K562 (cell line): ENCODE measurements around the gene FRRS1L. TPM values are rescaled to one million over a fixed set of nuclear protein-coding genes. Genes with fewer than 3 reads are reported as not detected.

ENCODE experiments used
- ATF3 ChIP-seq, 2 experiments: fragments of 450-650 bp in 1 of 2; sonication (generic) in 1 of 2; formaldehyde crosslinking in 1 of 2; IDR thresholded peaks in 1 of 2; conservative IDR thresholded peaks in 1 of 2; 2 replicates each; pipeline versions ENCODE4 v1.6.1 to v1.8.1; 2016 to 2023; ENCODE audit warnings: mild to moderate bottlenecking in 2 of 2, moderate library complexity in 2 of 2, inconsistent platforms in 1 of 2, missing genetic modification reagents in 1 of 2
- ELF1 ChIP-seq: fragments of 200-800 bp; sonication (Bioruptor generic); IDR thresholded peaks from 2 replicates; pipeline ENCODE4 v1.6.1; 2016; ENCODE audit warnings: missing genetic modification characterization, missing compliant biosample characterization
- FOSL1 ChIP-seq: fragments of 200-800 bp; sonication (Bioruptor generic); conservative IDR thresholded peaks from 2 replicates; pipeline ENCODE4 v1.6.1; 2016; ENCODE audit warnings: missing genetic modification characterization, missing compliant biosample characterization
- HDAC8 ChIP-seq: fragments of 450-650 bp; IDR thresholded peaks from 2 replicates; pipeline ENCODE4 v1.6.1; 2016; ENCODE audit warnings: mild to moderate bottlenecking, missing genetic modification characterization, moderate library complexity, missing compliant biosample characterization
- HMG20B ChIP-seq: fragments of 250-450 bp; sonication (Bioruptor Pico); IDR thresholded peaks from 2 replicates; pipeline ENCODE4 v1.5.0; 2021; ENCODE audit warnings: mild to moderate bottlenecking
- MAFF ChIP-seq: IDR thresholded peaks from 2 replicates; pipeline ENCODE4 v1.6.1; 2012; ENCODE audit warnings: low read length, improper control_type of control experiment
- NFIC ChIP-seq: fragments of 450-650 bp; IDR thresholded peaks from 2 replicates; pipeline ENCODE4 v1.6.1; 2017; ENCODE audit warnings: mild to moderate bottlenecking, inconsistent platforms
- TOE1 ChIP-seq, 2 experiments: fragments of 450-650 bp in 1 of 2; sonication (generic) in 1 of 2; formaldehyde crosslinking in 1 of 2; IDR thresholded peaks; 2 replicates each; pipeline versions ENCODE4 v1.7.1 to v1.8.0; 2016 to 2022; ENCODE audit warnings: borderline replicate concordance in 2 of 2, mild to moderate bottlenecking in 2 of 2, antibody characterized with exemption in 1 of 2, inconsistent platforms in 1 of 2, low read depth in 1 of 2, missing genetic modification reagents in 1 of 2, moderate library complexity in 1 of 2
- VEZF1 ChIP-seq: fragments of 200-800 bp; sonication (Bioruptor generic); IDR thresholded peaks from 2 replicates; pipeline ENCODE4 v1.6.1; 2017; ENCODE audit warnings: missing genetic modification characterization, missing compliant biosample characterization
- ZNF592 ChIP-seq: fragments of 450-650 bp; IDR thresholded peaks from 2 replicates; pipeline ENCODE4 v1.6.1; 2017; ENCODE audit warnings: antibody characterized with exemption, mild to moderate bottlenecking
- polyA plus RNA-seq, 8 experiments: library from polyadenylated mRNA; depleted of rRNA in 4 of 8; stranded (reverse) in 5 of 8; unstranded in 3 of 8; fragments of >200 nt; fragmentation: Nextera tagmentation in 2 of 8; fragmentation: Illumina TruSeq in 1 of 8; extraction: Ambion mirVana in 2 of 8; extraction: Trizol in 1 of 8; gene quantifications; 2 replicates each; pipeline versions ENCODE4 v1.2.1 to v1.2.3, GENCODE V29; 2011 to 2014; ENCODE audit warnings: inconsistent platforms in 1 of 8, missing spikeins in 1 of 8
- total RNA-seq, 7 experiments: library from RNA; depleted of rRNA in 6 of 7; stranded (reverse); fragments of >200 nt in 6 of 7; fragmentation: Illumina TruSeq in 2 of 7; extraction: Trizol in 2 of 7; gene quantifications; 2 replicates each; pipeline versions ENCODE4 v1.2.1 to v1.2.3, GENCODE V29; 2011 to 2021; ENCODE audit warnings: low replicate concordance in 1 of 7

FRRS1L gene
- total and polyA plus RNA-seq, 9 of the 15 experiments (the other 6 are each of a cell fraction or from before 2014, with no cell fraction given): under 0.01 to 0.04 (median 0.03) TPM; not detected in 5

- TF ChIP-seq ELF1 (tag) (no peak; the same call in 1 of the 2 replicates), MAFF (peak; percentile 60; the same call in 1 of the 2 replicates), ZNF592 (0 out of 2 replicates have a peak, but pooled peaks have one; percentile 8), TOE1 (IDR thresholded peaks at IDR 0.05; ENCODE audit: borderline replicate concordance) (peak; percentile 6; the same call in 1 of the 2 replicates), TOE1 (CRISPR knock-in tag; IDR thresholded peaks at IDR 0.05; ENCODE audit: borderline replicate concordance, low read depth) (no peak), VEZF1 (CRISPR knock-in tag) (peak; percentile 70), FOSL1 (tag) (0 out of 2 replicates have a peak, but pooled peaks have one; percentile 12), HDAC8 (tag) (no peak), NFIC (no peak), ATF3 (IDR thresholded peaks at IDR 0.05) (no peak), ATF3 (CRISPR knock-in tag; conservative IDR thresholded peaks at IDR 0.05) (peak; percentile 33; the same call in 1 of the 2 replicates), HMG20B (CRISPR knock-in tag) (no peak)
These were observed 46.8 kb downstream of the FRRS1L start (continued) for GRCh38 chr9:109120204-109120789.
